Natural killer cell (primary cell): ENCODE measurements around the gene GGT5. TPM values are rescaled to one million over a fixed set of nuclear protein-coding genes. Genes with fewer than 3 reads are reported as not detected.

Experiments
- ATAC-seq, 3 donors: fragments of 150-1000 bp in 2 of 3; fragments of 200-7000 bp in 1 of 3; cut with Tn5 transposase; 1 replicate in 1 of 3; 2 replicates in 2 of 3; pipeline ENCODE4 v1.10.0; 2021; ENCODE audit warnings: mild to moderate bottlenecking in 2 of 3, moderate library complexity in 2 of 3
- DNase-seq, 2 donors: peaks; one replicate each; pipeline versions ENCODE4 v3.0.0 to v3.0.0-alpha.2; 2013 to 2021; ENCODE audit warnings: mixed read lengths in 1 of 2
- H3K27ac ChIP-seq: one replicate; pipeline ENCODE4 v1.5.1; 2013; ENCODE audit warnings: mild to moderate bottlenecking, low read length
- H3K27me3 ChIP-seq: one replicate; pipeline ENCODE4 v1.6.1; 2013; ENCODE audit warnings: low read length; ENCODE audit not compliant: control insufficient read depth, insufficient read depth
- H3K36me3 ChIP-seq: one replicate; pipeline ENCODE4 v1.6.1; 2013; ENCODE audit warnings: low read length; ENCODE audit not compliant: control insufficient read depth, insufficient read depth
- H3K4me1 ChIP-seq: one replicate; pipeline ENCODE4 v1.6.1; 2013; ENCODE audit warnings: low read length; ENCODE audit not compliant: control insufficient read depth, insufficient read depth
- H3K4me3 ChIP-seq: one replicate; pipeline ENCODE4 v1.5.1; 2013; ENCODE audit warnings: low read length
- H3K9me3 ChIP-seq: one replicate; pipeline ENCODE4 v1.6.1; 2013; ENCODE audit warnings: low read length; ENCODE audit not compliant: control insufficient read depth, insufficient read depth
- H3K27ac Mint-ChIP-seq, 2 donors: one replicate each; pipeline ENCODE4 v1.8.0; 2022; ENCODE audit warnings: mild to moderate bottlenecking in 2 of 2, mixed read lengths in 2 of 2, moderate library complexity in 1 of 2
- H3K27me3 Mint-ChIP-seq, 2 donors: one replicate each; pipeline ENCODE4 v1.8.0; 2022; ENCODE audit warnings: low read depth in 2 of 2, mixed read lengths in 2 of 2
- H3K36me3 Mint-ChIP-seq: one replicate; pipeline ENCODE4 v1.8.0; 2022; ENCODE audit warnings: mixed read lengths
- H3K4me1 Mint-ChIP-seq, 2 donors: one replicate each; pipeline ENCODE4 v1.8.0; 2022; ENCODE audit warnings: mixed read lengths in 2 of 2
- H3K4me3 Mint-ChIP-seq: one replicate; pipeline ENCODE4 v1.8.0; 2022; ENCODE audit warnings: mild to moderate bottlenecking, moderate library complexity, mixed read lengths
- H3K9me3 Mint-ChIP-seq, 2 donors: one replicate each; pipeline ENCODE4 v1.8.0; 2022; ENCODE audit warnings: mixed read lengths in 2 of 2
- CTCF ChIP-seq: fragments of 200-600 bp; IDR thresholded peaks from one replicate; pipeline ENCODE4 v1.8.0; 2022; ENCODE audit warnings: antibody characterized with exemption
- WGBS: methylation state at CpG from one replicate; pipeline ENCODE4 v1.1.7; 2013; ENCODE audit warnings: missing lambda C conversion rate; ENCODE audit not compliant: insufficient coverage; 5-methylcytosine and 5-hydroxymethylcytosine counted together
- intact Hi-C: fragments of 100-400 bp; cut with micrococcal nuclease; formaldehyde crosslinking; loops from one replicate; pipeline ENCODE4 v1.14.2; 2022
- total RNA-seq, 4 donors: library from RNA; stranded (reverse); fragments of 120-200 nt in 1 of 4; gene quantifications; one replicate each; pipeline versions ENCODE4 v1.2.3 to v1.2.4, GENCODE V29; 2013 to 2022

GGT5 gene
- total RNA-seq, 3 donors from 2014 or later (not counting 1 experiment from before 2014, with no cell fraction given), result not detected

GRCh38 chr22:24186892-24187670 lies 57.8 kb downstream of the GGT5 start:
- Mint-ChIP-seq H3K27ac (no peak overlapping the region), H3K4me3 (no peak overlapping the region), H3K36me3 (no peaks in the 10 kb centered on the region), H3K9me3 (no peaks in the 10 kb centered on the region), H3K27me3 (no peaks in the 10 kb centered on the region), H3K4me1 (no peaks in the 10 kb centered on the region)
- Histone ChIP-seq H3K36me3 (no peaks in the 10 kb centered on the region), H3K9me3 (no peaks in the 10 kb centered on the region), H3K27ac (no peak overlapping the region), H3K4me1 (peaks cover 10% of the 10 kb centered on the region), H3K4me3 (no peak overlapping the region), H3K27me3 (no peaks in the 10 kb centered on the region)
- intact Hi-C loops, result loop anchor here (10.0 kb wide), 1 partner anchor 338 kb away; no protein-coding TSS in a partner anchor
- ATAC-seq (no peak), DNase-seq (no peak)
- WGBS, result 92% methylated on average over 34 of the region's 34 CpGs
- TF ChIP-seq CTCF, result no peak

- Histone ChIP-seq H3K4me3 (no peak overlapping the region), H3K9me3 (no peaks in the 10 kb centered on the region), H3K4me1 (peaks cover 10% of the 10 kb centered on the region), H3K27ac (no peak overlapping the region), H3K27me3 (no peaks in the 10 kb centered on the region), H3K36me3 (no peaks in the 10 kb centered on the region)
- Mint-ChIP-seq H3K27ac (no peak overlapping the region), H3K36me3 (no peaks in the 10 kb centered on the region), H3K4me3 (no peak overlapping the region), H3K9me3 (no peaks in the 10 kb centered on the region), H3K27me3 (no peaks in the 10 kb centered on the region), H3K4me1 (no peaks in the 10 kb centered on the region)
- intact Hi-C loops, result loop anchor here (10.0 kb wide), 1 partner anchor 338 kb away; no protein-coding TSS in a partner anchor
- 93% methylated on average over 15 of the region's 15 CpGs for WGBS
- no peak for TF ChIP-seq CTCF
- ATAC-seq (no peak), DNase-seq (no peak)
These were observed 58.5 kb downstream of the GGT5 start for GRCh38 chr22:24186352-24186740.

- H3K4me1 Mint-ChIP-seq, result no peaks in the 10 kb centered on the region
- no peak for DNase-seq
These were observed 59.2 kb downstream of the GGT5 start for GRCh38 chr22:24185501-24186351.

More at GRCh38 chr22:24185501-24186351, 59.2 kb downstream of the GGT5 start:
- H3K27ac Mint-ChIP-seq, result no peak overlapping the region
- no peak overlapping the region for H3K4me3 ChIP-seq
- TF ChIP-seq CTCF, result no peak
- intact Hi-C loops, result loop anchor here (10.0 kb wide), 1 partner anchor 339 kb away; no protein-coding TSS in a partner anchor
- no peaks in the 10 kb centered on the region for H3K9me3 Mint-ChIP-seq
- peaks cover 10% of the 10 kb centered on the region for H3K4me1 ChIP-seq
- no peak for ATAC-seq
- H3K9me3 ChIP-seq, result no peaks in the 10 kb centered on the region
- H3K27me3 Mint-ChIP-seq, result no peaks in the 10 kb centered on the region
- 96% methylated on average over 51 of the region's 51 CpGs for WGBS
- H3K36me3 ChIP-seq, result no peaks in the 10 kb centered on the region
- H3K36me3 Mint-ChIP-seq, result no peaks in the 10 kb centered on the region
- H3K4me3 Mint-ChIP-seq, result no peak overlapping the region
- no peaks in the 10 kb centered on the region for H3K27me3 ChIP-seq
- no peak overlapping the region for H3K27ac ChIP-seq
